ENCODE data around the gene ATOSB. TPM values are rescaled to one million over a fixed set of nuclear protein-coding genes. Genes with fewer than 3 reads are reported as not detected.
A peak's percentile ranks its signal among the peaks of the same experiment; 100 is the strongest.

Gene ATOSB
- total RNA-seq, 2 donors from 2014 or later, result 19.6 to 22.2 TPM

GRCh38 chr9:35075358-35075757 is 40.3 kb downstream of the ATOSB start:
- Histone ChIP-seq H3K27ac (no peak overlapping the region), H3K36me3 (peaks cover 4% of the 10 kb centered on the region), H3K4me3 (no peak overlapping the region), H3K27me3 (no peaks in the 10 kb centered on the region), H3K4me1 (peaks cover 0 to 31% of the 10 kb centered on the region in 2 donors), H3K9me3 (no peaks in the 10 kb centered on the region)
- DNase-seq (ENCODE audit: low spot score), result no peak
- TF ChIP-seq, protein P1, sequence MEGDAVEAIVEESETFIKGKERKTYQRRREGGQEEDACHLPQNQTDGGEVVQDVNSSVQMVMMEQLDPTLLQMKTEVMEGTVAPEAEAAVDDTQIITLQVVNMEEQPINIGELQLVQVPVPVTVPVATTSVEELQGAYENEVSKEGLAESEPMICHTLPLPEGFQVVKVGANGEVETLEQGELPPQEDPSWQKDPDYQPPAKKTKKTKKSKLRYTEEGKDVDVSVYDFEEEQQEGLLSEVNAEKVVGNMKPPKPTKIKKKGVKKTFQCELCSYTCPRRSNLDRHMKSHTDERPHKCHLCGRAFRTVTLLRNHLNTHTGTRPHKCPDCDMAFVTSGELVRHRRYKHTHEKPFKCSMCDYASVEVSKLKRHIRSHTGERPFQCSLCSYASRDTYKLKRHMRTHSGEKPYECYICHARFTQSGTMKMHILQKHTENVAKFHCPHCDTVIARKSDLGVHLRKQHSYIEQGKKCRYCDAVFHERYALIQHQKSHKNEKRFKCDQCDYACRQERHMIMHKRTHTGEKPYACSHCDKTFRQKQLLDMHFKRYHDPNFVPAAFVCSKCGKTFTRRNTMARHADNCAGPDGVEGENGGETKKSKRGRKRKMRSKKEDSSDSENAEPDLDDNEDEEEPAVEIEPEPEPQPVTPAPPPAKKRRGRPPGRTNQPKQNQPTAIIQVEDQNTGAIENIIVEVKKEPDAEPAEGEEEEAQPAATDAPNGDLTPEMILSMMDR (IDR thresholded peaks at IDR 0.05), result no peak

GRCh38 chr9:35074791-35075190 is 40.9 kb downstream of the ATOSB start:
- H3K27ac ChIP-seq, result no peak overlapping the region
- H3K4me1 ChIP-seq, result peaks cover 0 to 37% of the 10 kb centered on the region in 2 donors
- no peaks in the 10 kb centered on the region for H3K27me3 ChIP-seq
- peaks cover 4% of the 10 kb centered on the region for H3K36me3 ChIP-seq
- TF ChIP-seq, protein P1 (IDR thresholded peaks at IDR 0.05), result no peak
- DNase-seq (ENCODE audit: low spot score), result no peak
- H3K9me3 ChIP-seq, result no peaks in the 10 kb centered on the region
- no peak overlapping the region for H3K4me3 ChIP-seq

GRCh38 chr9:35074141-35074540 is 41.5 kb downstream of the ATOSB start:
- TF ChIP-seq, protein P1 (IDR thresholded peaks at IDR 0.05), result no peak

DNA sequence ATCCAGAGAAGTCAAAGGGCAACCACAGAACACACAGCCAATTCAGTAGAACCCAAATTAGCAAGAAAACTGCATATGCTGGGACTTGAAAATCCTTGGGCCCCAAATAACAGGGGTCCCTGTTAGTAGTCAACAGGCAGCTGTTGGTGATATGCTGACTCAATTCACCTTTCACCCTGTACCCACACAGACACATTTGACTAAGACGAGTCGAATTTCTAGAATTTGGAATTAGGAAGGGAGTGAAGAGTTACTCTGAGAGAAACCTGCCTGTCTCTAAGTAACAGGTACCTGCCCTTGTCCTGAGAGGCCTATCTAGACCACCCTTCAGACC is 42.4 kb downstream of the ATOSB start:
- Histone ChIP-seq H3K9me3 (no peaks in the 10 kb centered on the region), H3K27ac (peak overlapping the region; percentile 100), H3K4me3 (no peak overlapping the region), H3K27me3 (no peaks in the 10 kb centered on the region), H3K36me3 (peaks cover 4% of the 10 kb centered on the region), H3K4me1 (peaks cover 0 to 39% of the 10 kb centered on the region in 2 donors)
- DNase-seq (ENCODE audit: low spot score), result no peak
- TF ChIP-seq, protein P1 (IDR thresholded peaks at IDR 0.05), result no peak

More at GRCh38 chr9:35074141-35074540, 41.5 kb downstream of the ATOSB start:
- peaks cover 4% of the 10 kb centered on the region for H3K36me3 ChIP-seq
- no peak overlapping the region for H3K4me3 ChIP-seq
- no peak for DNase-seq (ENCODE audit: low spot score)
- H3K4me1 ChIP-seq, result peaks cover 0 to 39% of the 10 kb centered on the region in 2 donors
- H3K27ac ChIP-seq, result no peak overlapping the region
- H3K27me3 ChIP-seq, result no peaks in the 10 kb centered on the region
- H3K9me3 ChIP-seq, result no peaks in the 10 kb centered on the region

DNA sequence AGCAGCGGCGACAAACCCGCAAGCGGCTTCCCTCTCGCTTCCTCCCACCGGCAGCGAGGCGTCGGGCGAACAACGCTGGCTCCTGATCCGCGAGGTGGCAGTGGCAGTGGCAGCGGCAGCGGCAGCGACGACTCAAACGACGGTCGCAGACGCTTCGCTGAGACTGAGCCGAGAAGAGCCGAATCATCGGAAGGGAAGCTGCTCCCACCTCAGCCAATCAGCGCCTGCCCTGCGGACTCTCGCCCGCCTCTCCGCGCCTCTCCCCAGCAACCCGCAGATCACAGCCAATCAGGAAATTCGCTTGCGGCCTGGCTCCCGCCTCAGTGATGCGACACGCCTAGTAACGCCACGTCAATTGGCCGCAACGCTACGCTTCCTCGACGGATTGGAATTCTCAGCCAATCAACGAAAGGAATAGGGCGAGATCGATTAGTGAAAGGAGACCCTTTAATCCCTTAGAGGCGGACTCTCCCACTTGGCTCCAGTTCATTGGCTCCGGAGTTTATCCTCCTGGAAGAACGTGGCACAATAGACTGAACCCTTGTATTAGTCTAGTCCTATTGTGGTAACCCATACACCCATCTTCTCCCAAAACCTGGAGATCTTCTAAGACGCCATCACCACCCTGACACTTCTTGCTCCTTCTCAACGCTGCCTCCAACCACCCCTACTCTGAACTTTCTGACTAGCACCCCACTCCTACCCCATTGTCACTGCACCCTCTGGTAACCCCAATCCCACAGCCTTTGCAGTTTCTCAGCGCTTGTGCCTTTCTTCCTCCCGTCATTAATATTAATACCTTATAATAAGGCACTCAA is 43.0 kb downstream of the ATOSB start, which contains the start of gene VCP:
Gene VCP (minus strand): TSS at position 165 of the 818 bp plus-strand sequence. CDS start 272 bp downstream, outside the sequence.
- Histone ChIP-seq H3K4me3 (peak within 1 kb of the TSS; percentile 99 to 100), H3K36me3 (peaks cover 9% of the 10 kb centered on the region), H3K9me3 (no peaks in the 10 kb centered on the region), H3K27me3 (no peaks in the 10 kb centered on the region), H3K4me1 (peaks cover 0 to 41% of the 10 kb centered on the region in 2 donors), H3K27ac (peak within 1 kb of the TSS; percentile 100)
- TF ChIP-seq, protein P1 (IDR thresholded peaks at IDR 0.05), result no peak
- DNase-seq (ENCODE audit: low spot score), result peak; percentile 99
